Upper lobe of left lung (tissue), 6 donors: Measurements from ENCODE around the gene RBPJL. TPM values are rescaled to one million over a fixed set of nuclear protein-coding genes. Genes with fewer than 3 reads are reported as not detected.
"Not testable (repeated sequence)": the region's sequence is repeated elsewhere in the genome, so short reads cannot be mapped to it uniquely, and the experiment has no call there.

ENCODE experiments used
- ATAC-seq, 2 donors: fragments of 200-7000 bp; cut with Tn5 transposase; one replicate each; pipeline ENCODE4 v1.9.1; 2022; ENCODE audit warnings: mild to moderate bottlenecking in 2 of 2, moderate library complexity in 2 of 2; ENCODE audit not compliant: low FRiP score in 2 of 2
- DNase-seq, 2 donors: peaks; one replicate each; pipeline ENCODE4 v3.0.0-alpha.2; 2019 to 2020
- H3K27ac ChIP-seq, 4 donors: fragments of 200-600 bp; sonication (generic); one replicate each; pipeline ENCODE4 v1.5.1; 2016 to 2019
- H3K27me3 ChIP-seq, 4 donors: fragments of 200-600 bp; sonication (generic); one replicate each; pipeline ENCODE4 v1.5.1; 2017 to 2019
- H3K36me3 ChIP-seq, 4 donors: fragments of 200-600 bp; sonication (generic); one replicate each; pipeline ENCODE4 v1.5.1; 2016 to 2019
- H3K4me1 ChIP-seq, 4 donors: fragments of 200-600 bp; sonication (generic); one replicate each; pipeline ENCODE4 v1.5.1; 2018 to 2019
- H3K4me3 ChIP-seq, 4 donors: fragments of 200-600 bp; sonication (generic); one replicate each; pipeline ENCODE4 v1.5.1; 2017 to 2019; ENCODE audit warnings: mild to moderate bottlenecking in 2 of 4, moderate library complexity in 1 of 4
- H3K9me3 ChIP-seq, 4 donors: fragments of 200-600 bp; sonication (generic); one replicate each; pipeline ENCODE4 v1.5.1; 2018 to 2019
- EP300 ChIP-seq, 4 donors: sonication (generic); formaldehyde crosslinking; IDR thresholded peaks; one replicate each; pipeline ENCODE4 v1.5.1; 2017; ENCODE audit warnings: antibody characterized with exemption in 4 of 4, control low read depth in 2 of 4
- POLR2A ChIP-seq, 4 donors: fragments of 450-650 bp; IDR thresholded peaks; one replicate each; pipeline ENCODE4 v1.5.1; 2016 to 2017; ENCODE audit warnings: antibody characterized with exemption in 4 of 4, mild to moderate bottlenecking in 2 of 4
- POLR2AphosphoS5 ChIP-seq, 2 donors: sonication (generic); formaldehyde crosslinking; IDR thresholded peaks; one replicate each; pipeline ENCODE4 v1.5.1; 2017; ENCODE audit warnings: antibody characterized with exemption in 2 of 2
- WGBS, 2 donors: methylation state at CpG; one replicate each; pipeline ENCODE4 v1.1.5; 2017 to 2018; 5-methylcytosine and 5-hydroxymethylcytosine counted together
- total RNA-seq, 6 donors: library from RNA; depleted of rRNA in 4 of 6; stranded (reverse); fragments of >200 nt in 4 of 6; gene quantifications; one replicate each; pipeline versions ENCODE4 v1.1.0 to v1.2.1, GENCODE V29; 2016 to 2021
- TF ChIP-seq, protein P1 (sequence below), 6 experiments: fragments of 450-650 bp in 4 of 6; fragments of 200-600 bp in 2 of 6; sonication (generic) in 2 of 6; IDR thresholded peaks; one replicate each; pipeline ENCODE4 v1.5.1; 2016 to 2019; ENCODE audit warnings: antibody characterized with exemption in 6 of 6
- donor health status: DM: no; HTN: no; CAD: no; lungs with moderate emphysema.
- donor health status: DM: no; HTN: yes; CAD: no; lungs with severe emphysema.

The RBPJL gene
- total RNA-seq, 6 donors from 2014 or later = 0.09 to 0.13 TPM; not detected in 4

DNA sequence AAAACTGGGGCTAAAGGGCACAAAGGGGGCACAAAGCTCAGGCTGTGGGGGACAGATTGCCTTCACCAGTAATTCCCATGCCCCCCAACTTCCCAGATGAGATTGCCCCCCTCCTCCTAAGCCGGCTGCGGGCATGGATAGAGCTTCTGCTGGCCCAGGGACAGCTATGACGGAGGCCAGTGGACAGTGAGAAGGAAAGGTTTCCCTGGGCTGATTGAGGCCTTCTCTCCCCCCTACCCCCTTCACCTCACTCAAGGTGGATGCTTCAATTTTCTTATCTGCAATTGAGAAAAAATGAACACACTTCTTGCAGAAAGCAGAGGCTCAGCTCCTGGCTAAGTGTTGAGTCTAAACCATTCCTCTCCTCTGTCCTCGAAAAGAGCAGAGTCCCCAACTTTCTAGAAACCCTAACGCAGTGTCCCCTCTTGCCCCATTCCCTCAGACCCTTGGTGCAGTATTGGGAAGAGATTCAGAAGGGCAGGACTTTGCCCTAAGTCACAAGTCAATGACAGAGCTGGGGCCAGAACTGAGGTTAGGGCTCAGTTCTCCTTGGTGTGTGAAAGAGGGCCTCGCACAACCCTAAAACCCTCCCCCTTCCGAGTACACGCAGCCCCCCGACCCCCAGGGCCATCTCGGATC is 40.8 kb downstream of the RBPJL start:
- TF ChIP-seq POLR2AphosphoS5 (IDR thresholded peaks at IDR 0.05) = no peak
- TF ChIP-seq, protein P1, sequence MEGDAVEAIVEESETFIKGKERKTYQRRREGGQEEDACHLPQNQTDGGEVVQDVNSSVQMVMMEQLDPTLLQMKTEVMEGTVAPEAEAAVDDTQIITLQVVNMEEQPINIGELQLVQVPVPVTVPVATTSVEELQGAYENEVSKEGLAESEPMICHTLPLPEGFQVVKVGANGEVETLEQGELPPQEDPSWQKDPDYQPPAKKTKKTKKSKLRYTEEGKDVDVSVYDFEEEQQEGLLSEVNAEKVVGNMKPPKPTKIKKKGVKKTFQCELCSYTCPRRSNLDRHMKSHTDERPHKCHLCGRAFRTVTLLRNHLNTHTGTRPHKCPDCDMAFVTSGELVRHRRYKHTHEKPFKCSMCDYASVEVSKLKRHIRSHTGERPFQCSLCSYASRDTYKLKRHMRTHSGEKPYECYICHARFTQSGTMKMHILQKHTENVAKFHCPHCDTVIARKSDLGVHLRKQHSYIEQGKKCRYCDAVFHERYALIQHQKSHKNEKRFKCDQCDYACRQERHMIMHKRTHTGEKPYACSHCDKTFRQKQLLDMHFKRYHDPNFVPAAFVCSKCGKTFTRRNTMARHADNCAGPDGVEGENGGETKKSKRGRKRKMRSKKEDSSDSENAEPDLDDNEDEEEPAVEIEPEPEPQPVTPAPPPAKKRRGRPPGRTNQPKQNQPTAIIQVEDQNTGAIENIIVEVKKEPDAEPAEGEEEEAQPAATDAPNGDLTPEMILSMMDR (IDR thresholded peaks at IDR 0.05) = no peak
- no peak for TF ChIP-seq POLR2A (IDR thresholded peaks at IDR 0.05)
- TF ChIP-seq EP300 (IDR thresholded peaks at IDR 0.05) = no peak
- Histone ChIP-seq H3K36me3 (no peaks in the 10 kb centered on the region), H3K9me3 (no peaks in the 10 kb centered on the region), H3K4me1 (peaks cover 48 to 54% (median 51%) of the 10 kb centered on the region in 4 donors), H3K27me3 (no peaks in the 10 kb centered on the region), H3K27ac (peak overlapping the region; percentile 91 to 92 (median 92)), H3K4me3 (peak overlapping the region; percentile 55 to 88 (median 72))
- 29 to 58% methylated on average over 4 to 9 of the region's 10 CpGs for WGBS, 2 donors
- ATAC-seq (peak in 1 of 2 donors; percentile 3), DNase-seq (no peak)

DNA sequence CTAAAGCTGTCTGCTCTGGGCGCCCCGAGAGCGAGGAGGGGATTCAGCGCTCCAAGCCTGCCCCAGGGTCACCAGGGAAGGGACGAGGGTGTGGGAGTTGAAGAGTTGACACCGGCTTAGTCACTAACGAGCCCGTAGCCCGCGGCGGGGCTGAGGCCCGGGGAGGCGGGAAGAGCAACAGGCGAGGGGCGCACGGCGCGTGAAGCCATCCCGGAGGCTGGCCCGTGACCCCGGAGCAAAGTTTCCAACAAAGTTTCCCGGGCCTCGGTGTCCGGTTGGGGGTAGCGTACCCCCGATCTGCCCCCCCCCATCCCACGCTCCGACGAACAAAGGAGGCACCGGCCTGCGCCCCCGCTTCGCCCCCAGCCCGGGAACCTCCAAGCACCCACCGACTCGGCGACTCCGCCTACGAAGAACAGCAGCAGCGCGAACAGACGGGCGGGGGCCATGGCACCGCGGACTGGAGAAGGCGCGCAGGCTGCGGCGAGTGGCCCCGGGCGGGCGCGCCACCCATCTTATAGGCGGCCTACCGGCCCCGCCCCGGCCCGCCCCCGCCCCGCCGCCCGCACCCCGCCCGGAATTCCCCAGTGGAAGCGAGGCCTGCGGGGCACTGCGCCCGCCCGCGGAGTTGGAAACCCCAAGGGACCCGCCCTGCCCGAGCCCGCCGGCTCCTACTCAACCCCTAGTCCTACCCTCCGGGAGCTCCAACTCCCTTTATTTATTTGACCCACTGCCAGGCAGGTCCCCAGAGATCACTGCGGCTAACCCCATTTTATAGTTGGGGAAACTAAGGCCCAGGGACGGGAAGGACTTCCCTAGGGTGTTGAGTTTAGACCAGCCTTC is 41.5 kb downstream of the RBPJL start, which contains the start of gene SDC4:
Gene SDC4 (minus strand): TSS at position 489 of the 843 bp plus-strand sequence. CDS start 40 bp downstream, at position 449.
- no peaks in the 10 kb centered on the region for H3K9me3 ChIP-seq
- peak within 1 kb of the TSS; percentile 91 to 92 (median 92) for H3K27ac ChIP-seq
- H3K27me3 ChIP-seq = no peaks in the 10 kb centered on the region
- no peaks in the 10 kb centered on the region for H3K36me3 ChIP-seq
- 2 to 13% methylated on average over 8 to 35 of the region's 77 CpGs for WGBS, 2 donors
- peak within 1 kb of the TSS; percentile 55 to 88 (median 72) for H3K4me3 ChIP-seq
- H3K4me1 ChIP-seq = peaks cover 41 to 47% (median 44%) of the 10 kb centered on the region in 4 donors
- peak; percentile 55 to 84 for ATAC-seq
- peak; percentile 81 to 95 for DNase-seq
- TF ChIP-seq EP300 (IDR thresholded peaks at IDR 0.05) (peak in 1 of 4 donors; percentile 70), POLR2A (IDR thresholded peaks at IDR 0.05) (peak; percentile 83 to 99 (median 90)), POLR2AphosphoS5 (IDR thresholded peaks at IDR 0.05) (peak; percentile 99)
- TF ChIP-seq, protein P1 (IDR thresholded peaks at IDR 0.05) = no peak

DNA sequence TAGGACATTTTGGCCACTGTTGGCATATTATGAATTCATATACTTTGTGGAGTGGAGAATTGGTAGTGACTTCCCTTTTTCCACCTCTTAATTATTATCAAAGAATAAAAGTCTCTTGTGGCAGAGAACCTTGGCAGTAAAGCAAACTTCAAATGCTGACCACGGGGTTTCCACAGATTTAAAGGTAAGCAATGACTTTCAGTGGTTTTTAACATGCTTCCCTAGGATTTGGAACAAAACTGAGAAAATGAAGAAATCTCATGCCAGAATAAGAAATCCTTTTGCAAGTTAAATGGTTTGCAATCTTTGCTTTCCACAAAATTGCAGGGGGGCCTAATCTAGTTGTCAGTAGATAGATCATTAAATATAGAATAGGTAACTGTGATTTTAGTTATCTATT is 43.6 kb downstream of the RBPJL start:
- no peak for ATAC-seq

DNA sequence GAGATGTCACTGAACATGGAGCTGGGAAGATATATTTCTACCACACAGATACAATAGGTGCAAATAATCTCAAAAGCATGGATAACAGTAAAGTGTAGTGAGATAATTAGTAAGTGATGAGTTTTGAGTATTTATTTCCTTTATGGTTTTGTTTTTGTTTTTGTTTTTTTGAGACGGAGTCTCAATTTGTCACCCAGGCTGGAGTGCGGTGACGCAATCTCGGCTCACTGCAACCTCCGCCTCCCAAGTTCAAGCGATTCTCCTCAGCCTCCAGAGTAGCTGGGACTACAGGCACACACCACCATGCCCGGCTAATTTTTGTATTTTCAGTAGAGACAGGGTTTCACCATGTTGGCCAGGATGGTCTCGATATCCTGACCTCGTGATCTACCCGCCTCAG is 44.2 kb downstream of the RBPJL start:
- H3K4me1 ChIP-seq = peaks cover 17 to 28% (median 19%) of the 10 kb centered on the region in 4 donors
- not testable (repeated sequence) for DNase-seq, H3K36me3 ChIP-seq, H3K9me3 ChIP-seq, H3K4me3 ChIP-seq, ATAC-seq, H3K27me3 ChIP-seq, H3K27ac ChIP-seq
- 92% methylated on average over 10 of the region's 10 CpGs for WGBS, 2 donors

More for the DNA sequence above, 43.6 kb downstream of the RBPJL start:
- H3K4me1 ChIP-seq = peaks cover 21 to 32% (median 25%) of the 10 kb centered on the region in 4 donors
- no peak overlapping the region for H3K27ac ChIP-seq
- TF ChIP-seq EP300 (IDR thresholded peaks at IDR 0.05) (no peak), POLR2A (IDR thresholded peaks at IDR 0.05) (no peak), POLR2AphosphoS5 (IDR thresholded peaks at IDR 0.05) (no peak)
- no peaks in the 10 kb centered on the region for H3K27me3 ChIP-seq
- 37 to 52% methylated on average over 1 of the region's 1 CpG for WGBS, 2 donors
- no peaks in the 10 kb centered on the region for H3K9me3 ChIP-seq
- H3K36me3 ChIP-seq = no peaks in the 10 kb centered on the region
- no peak for DNase-seq
- no peak overlapping the region for H3K4me3 ChIP-seq

DNA sequence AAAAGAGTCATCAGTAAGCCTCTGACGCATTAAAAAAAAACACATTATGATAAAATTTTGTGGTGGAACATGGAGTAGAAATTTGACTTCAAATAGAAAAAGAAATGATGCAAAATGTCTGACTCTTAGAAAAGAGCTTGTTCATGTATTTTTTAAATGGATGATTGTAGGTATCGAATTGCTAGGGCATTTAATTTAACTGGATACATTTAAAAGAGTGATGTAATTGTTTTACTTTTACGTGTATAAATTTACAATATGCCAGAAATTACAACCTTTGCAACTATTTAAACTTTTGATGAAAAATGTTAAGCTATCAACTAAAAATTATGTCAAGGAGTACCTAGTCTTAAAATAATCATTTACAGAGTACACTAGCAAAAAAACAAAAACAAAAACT is 46.1 kb downstream of the RBPJL start:
- Histone ChIP-seq H3K27me3 (no peaks in the 10 kb centered on the region), H3K9me3 (no peaks in the 10 kb centered on the region), H3K4me3 (no peak overlapping the region), H3K4me1 (peaks cover 9 to 23% (median 11%) of the 10 kb centered on the region in 4 donors), H3K36me3 (no peaks in the 10 kb centered on the region), H3K27ac (no peak overlapping the region)
- ATAC-seq (no peak), DNase-seq (no peak)
- WGBS, 2 donors = 88 to 92% methylated on average over 3 of the region's 3 CpGs
- no peak for TF ChIP-seq POLR2A (IDR thresholded peaks at IDR 0.05)
- TF ChIP-seq, protein P1 (IDR thresholded peaks at IDR 0.05) = no peak
- TF ChIP-seq EP300 (IDR thresholded peaks at IDR 0.05) = no peak
